CD4-positive, alpha-beta T cell (primary cell): ENCODE measurements around the gene TMEM95. TPM values are rescaled to one million over a fixed set of nuclear protein-coding genes. Genes with fewer than 3 reads are reported as not detected.
A peak's percentile ranks its signal among the peaks of the same experiment; 100 is the strongest.

Source experiments
- ATAC-seq: fragments of 200-7000 bp; cut with Tn5 transposase; one replicate; pipeline ENCODE4 v1.10.0; 2022; ENCODE audit warnings: mild to moderate bottlenecking; ENCODE audit not compliant: poor library complexity
- CTCF ChIA-PET: fragments of 350-600 bp; sonication (Branson Sonifier 250); formaldehyde crosslinking; loops from one replicate; lab custom pipeline; 2021; ENCODE audit warnings: antibody characterized with exemption, inconsistent platforms; lab: Charles Lee
- POLR2A ChIA-PET: fragments of 350-600 bp; sonication (Branson Sonifier 250); formaldehyde crosslinking; loops from one replicate; lab custom pipeline; 2021; ENCODE audit warnings: antibody characterized with exemption, inconsistent platforms; lab: Charles Lee
- DNase-seq, 14 experiments: peaks; one replicate each; pipeline ENCODE4 v3.0.0-alpha.2; 2013 to 2020; ENCODE audit warnings: mixed read lengths in 2 of 14
- H3K27ac ChIP-seq, 2 donors: one replicate each; pipeline versions ENCODE4 v1.5.1 to v1.7.0; 2013; ENCODE audit warnings: low read length in 2 of 2, low read depth in 1 of 2, mild to moderate bottlenecking in 1 of 2
- H3K27me3 ChIP-seq, 2 experiments: 1 replicate in 1 of 2; 2 replicates in 1 of 2; pipeline versions ENCODE4 v1.6.1 to v1.7.0; 2013; ENCODE audit warnings: low read length in 2 of 2, control low read depth in 1 of 2, mild to moderate bottlenecking in 1 of 2, moderate library complexity in 1 of 2; ENCODE audit not compliant: insufficient read depth in 2 of 2, control insufficient read depth in 1 of 2
- H3K36me3 ChIP-seq: one replicate; pipeline ENCODE4 v1.6.1; 2013; ENCODE audit warnings: low read length, control low read depth; ENCODE audit not compliant: insufficient read depth
- H3K4me1 ChIP-seq: one replicate; pipeline ENCODE4 v1.6.1; 2013; ENCODE audit warnings: low read length, control low read depth; ENCODE audit not compliant: insufficient read depth
- H3K4me3 ChIP-seq: one replicate; pipeline ENCODE4 v1.5.1; 2013; ENCODE audit warnings: mild to moderate bottlenecking, low read length, moderate library complexity
- H3K9me3 ChIP-seq, 2 experiments: 1 replicate in 1 of 2; 2 replicates in 1 of 2; pipeline versions ENCODE4 v1.6.1 to v1.7.0; 2013; ENCODE audit warnings: low read length in 2 of 2, mild to moderate bottlenecking in 2 of 2, control low read depth in 1 of 2, moderate library complexity in 1 of 2; ENCODE audit not compliant: control insufficient read depth in 1 of 2, insufficient read depth in 1 of 2
- H3K27ac Mint-ChIP-seq: one replicate; pipeline ENCODE4 v1.8.0; 2020; ENCODE audit warnings: mixed read lengths
- H3K27me3 Mint-ChIP-seq: one replicate; pipeline ENCODE4 v1.8.0; 2021; ENCODE audit warnings: mixed read lengths
- H3K36me3 Mint-ChIP-seq: one replicate; pipeline ENCODE4 v1.8.0; 2021; ENCODE audit warnings: low read depth, mixed read lengths
- H3K4me1 Mint-ChIP-seq: one replicate; pipeline ENCODE4 v1.8.0; 2021; ENCODE audit warnings: low read depth, mixed read lengths
- H3K4me3 Mint-ChIP-seq: one replicate; pipeline ENCODE4 v1.8.0; 2020; ENCODE audit warnings: mild to moderate bottlenecking, mixed read lengths
- H3K9me3 Mint-ChIP-seq: one replicate; pipeline ENCODE4 v1.8.0; 2020; ENCODE audit warnings: mixed read lengths
- intact Hi-C, 2 experiments: fragments of 100-400 bp; cut with DNase I in 1 of 2; cut with micrococcal nuclease in 1 of 2; formaldehyde crosslinking; loops; one replicate each; pipeline versions ENCODE4 v1.15.1 to v1.9.0; 2023 to 2025; cut with DNase I, micrococcal nuclease
- total RNA-seq, 174 experiments: library from RNA in 2 of 174; stranded (reverse) in 2 of 174; gene quantifications; one replicate each; pipeline ENCODE4 v1.2.3 and lab custom pipeline; 2021 to 2026
- TF ChIP-seq, protein P1 (sequence below): fragments of 200-600 bp; IDR thresholded peaks from one replicate; pipeline ENCODE4 v1.8.0; 2022; ENCODE audit warnings: antibody characterized with exemption, mild to moderate bottlenecking

Gene TMEM95
- total RNA-seq, 2 experiments from 2014 or later: not detected

DNA sequence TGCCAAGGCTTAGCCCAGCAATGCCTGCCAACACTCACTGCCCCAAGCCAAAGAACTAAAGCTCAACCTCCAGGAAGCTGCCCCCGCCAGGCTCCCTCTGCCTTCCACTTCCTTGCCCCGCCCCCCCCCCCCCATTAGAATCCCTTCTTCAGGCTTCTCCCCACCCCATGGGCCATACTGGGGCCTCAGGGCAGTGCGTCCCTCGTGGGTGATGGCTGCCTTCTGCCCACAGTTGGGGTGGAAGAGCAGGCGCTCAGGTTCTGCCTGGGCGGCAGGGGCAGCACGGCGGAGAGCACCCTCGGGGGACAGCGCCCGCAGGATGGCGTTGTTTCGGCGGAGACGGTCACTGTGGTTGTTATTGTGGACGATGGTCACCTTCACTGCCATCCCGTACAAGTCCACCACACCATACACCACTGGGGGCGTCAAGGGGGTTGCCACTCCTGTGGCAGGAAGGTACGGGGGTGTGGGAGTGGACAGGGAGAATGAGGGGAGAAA is 29.9 kb upstream of the TMEM95 start:
- no peaks in the 10 kb centered on the region for H3K27me3 Mint-ChIP-seq
- peak overlapping the region; percentile 34 for H3K4me3 Mint-ChIP-seq
- Histone ChIP-seq H3K36me3 (peaks cover 58% of the 10 kb centered on the region), H3K4me3 (no peak overlapping the region), H3K27me3 (no peaks in the 10 kb centered on the region), H3K27ac (no peak overlapping the region), H3K9me3 (no peaks in the 10 kb centered on the region), H3K4me1 (peaks cover 33% of the 10 kb centered on the region)
- no peak for ATAC-seq
- H3K4me1 Mint-ChIP-seq: peaks cover 25% of the 10 kb centered on the region
- no peaks in the 10 kb centered on the region for H3K9me3 Mint-ChIP-seq
- ChIA-PET CTCF (interaction anchor here (0.8 to 3.2 kb wide), 4 partner anchors 12 to 26 kb away, joined by 3 to 12 read pairs (median 5); partner anchors contain the start of gene ACAP1), POLR2A (interaction anchor here (0.9 to 1.2 kb wide), 3 partner anchors 8 to 20 kb away, joined by 3 to 4 read pairs (median 3); partner anchors contain the start of gene ACAP1)
- intact Hi-C loops: loop anchor here in 1 of 2 experiments (2.0 to 10.0 kb wide), 2 partner anchors 22 to 530 kb away; partner anchors contain the start of genes CYB5D1, NAA38 and TMEM88
- TF ChIP-seq, protein P1, sequence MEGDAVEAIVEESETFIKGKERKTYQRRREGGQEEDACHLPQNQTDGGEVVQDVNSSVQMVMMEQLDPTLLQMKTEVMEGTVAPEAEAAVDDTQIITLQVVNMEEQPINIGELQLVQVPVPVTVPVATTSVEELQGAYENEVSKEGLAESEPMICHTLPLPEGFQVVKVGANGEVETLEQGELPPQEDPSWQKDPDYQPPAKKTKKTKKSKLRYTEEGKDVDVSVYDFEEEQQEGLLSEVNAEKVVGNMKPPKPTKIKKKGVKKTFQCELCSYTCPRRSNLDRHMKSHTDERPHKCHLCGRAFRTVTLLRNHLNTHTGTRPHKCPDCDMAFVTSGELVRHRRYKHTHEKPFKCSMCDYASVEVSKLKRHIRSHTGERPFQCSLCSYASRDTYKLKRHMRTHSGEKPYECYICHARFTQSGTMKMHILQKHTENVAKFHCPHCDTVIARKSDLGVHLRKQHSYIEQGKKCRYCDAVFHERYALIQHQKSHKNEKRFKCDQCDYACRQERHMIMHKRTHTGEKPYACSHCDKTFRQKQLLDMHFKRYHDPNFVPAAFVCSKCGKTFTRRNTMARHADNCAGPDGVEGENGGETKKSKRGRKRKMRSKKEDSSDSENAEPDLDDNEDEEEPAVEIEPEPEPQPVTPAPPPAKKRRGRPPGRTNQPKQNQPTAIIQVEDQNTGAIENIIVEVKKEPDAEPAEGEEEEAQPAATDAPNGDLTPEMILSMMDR: no peak
- DNase-seq: no peak
- H3K36me3 Mint-ChIP-seq: peaks cover 61% of the 10 kb centered on the region
- no peak overlapping the region for H3K27ac Mint-ChIP-seq

DNA sequence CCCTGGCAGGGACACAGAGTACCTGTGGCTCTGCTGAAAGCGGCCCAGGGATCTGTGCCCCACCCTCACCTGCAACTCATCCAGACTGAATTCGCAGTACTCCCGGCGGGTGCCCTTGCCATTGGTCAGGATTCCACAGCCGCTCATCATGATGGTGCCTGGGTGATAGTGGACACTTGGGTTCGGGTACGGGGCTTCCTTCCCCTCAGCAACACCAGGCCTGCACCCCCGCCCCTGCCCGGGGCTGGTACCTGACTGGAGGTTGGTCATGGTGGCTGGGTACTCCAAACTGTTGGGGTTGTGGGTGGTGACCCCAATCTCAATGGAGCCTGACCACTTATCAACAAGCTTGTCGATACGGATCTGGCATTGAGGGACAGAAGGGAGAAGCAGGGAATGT is 28.8 kb upstream of the TMEM95 start:
- CTCF ChIA-PET: interaction anchor here (1.0 kb wide), 1 partner anchor 25 kb away, joined by 3 read pairs; no protein-coding TSS in a partner anchor
- DNase-seq (no peak), ATAC-seq (no peak)
- no peaks in the 10 kb centered on the region for H3K27me3 Mint-ChIP-seq
- no peaks in the 10 kb centered on the region for H3K27me3 ChIP-seq
- H3K4me1 Mint-ChIP-seq: peaks cover 33% of the 10 kb centered on the region
- H3K36me3 ChIP-seq: peaks cover 48% of the 10 kb centered on the region
- no peak overlapping the region for H3K4me3 ChIP-seq
- POLR2A ChIA-PET: interaction anchor here (3.4 kb wide), 1 partner anchor 10 kb away, joined by 14 read pairs; the partner anchor contains the start of gene ACAP1
- H3K36me3 Mint-ChIP-seq: peaks cover 54% of the 10 kb centered on the region
- TF ChIP-seq, protein P1: no peak
- intact Hi-C loops: loop anchor here in 1 of 2 experiments (10.0 kb wide), 1 partner anchor 529 kb away; the partner anchor contains the start of genes CYB5D1, NAA38 and TMEM88
- H3K27ac Mint-ChIP-seq: no peak overlapping the region
- no peak overlapping the region for H3K27ac ChIP-seq
- no peaks in the 10 kb centered on the region for H3K9me3 ChIP-seq
- H3K4me1 ChIP-seq: peaks cover 44% of the 10 kb centered on the region
- no peak overlapping the region for H3K4me3 Mint-ChIP-seq
- H3K9me3 Mint-ChIP-seq: no peaks in the 10 kb centered on the region

DNA sequence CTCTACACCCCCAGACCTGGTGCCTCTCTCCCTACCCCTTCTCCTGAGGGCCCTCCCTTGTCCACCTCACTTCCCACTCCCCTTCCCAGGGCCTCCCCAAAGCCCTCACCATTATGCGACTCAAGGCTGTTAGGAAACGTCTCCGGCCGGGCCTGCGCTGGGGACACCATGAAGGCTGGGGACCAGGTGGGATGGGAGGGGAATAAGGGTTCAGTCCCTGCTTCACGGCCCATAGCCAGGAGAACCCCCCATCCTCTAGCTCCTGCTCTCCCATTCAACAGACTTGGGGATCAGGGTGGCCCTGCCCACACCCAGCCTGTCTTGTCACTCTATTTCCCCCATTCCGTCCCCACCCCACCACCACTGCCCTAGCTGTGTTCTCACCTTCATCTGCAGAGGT is 27.9 kb upstream of the TMEM95 start:
- TF ChIP-seq, protein P1: no peak
- Mint-ChIP-seq H3K36me3 (peaks cover 45% of the 10 kb centered on the region), H3K4me1 (peaks cover 33% of the 10 kb centered on the region), H3K27ac (peak overlapping the region; percentile 88), H3K27me3 (no peaks in the 10 kb centered on the region), H3K4me3 (peak overlapping the region; percentile 34), H3K9me3 (no peaks in the 10 kb centered on the region)
- Histone ChIP-seq H3K9me3 (no peaks in the 10 kb centered on the region), H3K4me3 (no peak overlapping the region), H3K27me3 (no peaks in the 10 kb centered on the region), H3K4me1 (peaks cover 49% of the 10 kb centered on the region), H3K27ac (no peak overlapping the region), H3K36me3 (peaks cover 39% of the 10 kb centered on the region)
- intact Hi-C loops: loop anchor here in 1 of 2 experiments (10.0 kb wide), 1 partner anchor 528 kb away; the partner anchor contains the start of genes CYB5D1, NAA38 and TMEM88
- ChIA-PET POLR2A (interaction anchor here (3.4 kb wide), 1 partner anchor 10 kb away, joined by 14 read pairs; the partner anchor contains the start of gene ACAP1), CTCF (interaction anchor here (1.0 kb wide), 1 partner anchor 24 kb away, joined by 3 read pairs; no protein-coding TSS in a partner anchor)
- ATAC-seq: no peak
- DNase-seq: no peak
